Heart right ventricle (tissue), 16 donors: ENCODE data around the gene MCF2L2. TPM values are rescaled to one million over a fixed set of nuclear protein-coding genes. Genes with fewer than 3 reads are reported as not detected.

ENCODE experiments used
- ATAC-seq, 8 donors: fragments of 200-7000 bp; cut with Tn5 transposase; one replicate each; pipeline ENCODE4 v1.9.1; 2020; ENCODE audit warnings: mild to moderate bottlenecking in 8 of 8, moderate library complexity in 8 of 8, moderate number of reproducible peaks in 1 of 8
- DNase-seq, 2 donors: peaks; one replicate each; pipeline ENCODE4 v3.0.0-alpha.2; 2020
- H3K27ac ChIP-seq, 10 donors: fragments of 200-600 bp; sonication (generic) in 2 of 10; one replicate each; pipeline versions ENCODE4 v1.5.0 to v1.8.0; 2020 to 2022; ENCODE audit warnings: mild to moderate bottlenecking in 3 of 10
- H3K27me3 ChIP-seq, 7 donors: fragments of 200-600 bp; one replicate each; pipeline ENCODE4 v1.8.0; 2021 to 2022; ENCODE audit warnings: mild to moderate bottlenecking in 2 of 7
- H3K36me3 ChIP-seq, 9 donors: fragments of 200-600 bp; sonication (generic) in 1 of 9; one replicate each; pipeline versions ENCODE4 v1.5.0 to v1.8.0; 2020 to 2022; ENCODE audit warnings: mild to moderate bottlenecking in 2 of 9
- H3K4me1 ChIP-seq, 9 donors: fragments of 200-600 bp; sonication (generic) in 1 of 9; one replicate each; pipeline versions ENCODE4 v1.5.0 to v1.8.0; 2020 to 2022; ENCODE audit warnings: mild to moderate bottlenecking in 4 of 9
- H3K4me3 ChIP-seq, 10 donors: fragments of 200-600 bp; sonication (generic) in 2 of 10; one replicate each; pipeline versions ENCODE4 v1.5.0 to v1.8.0; 2020 to 2022; ENCODE audit warnings: mild to moderate bottlenecking in 7 of 10, moderate library complexity in 2 of 10
- H3K9me3 ChIP-seq, 11 donors: fragments of 200-600 bp in 10 of 11; sonication (generic) in 2 of 11; one replicate each; pipeline versions ENCODE4 v1.5.0 to v1.8.0; 2013 to 2022; ENCODE audit warnings: mild to moderate bottlenecking in 2 of 11, control low read depth in 1 of 11, moderate library complexity in 1 of 11
- whole genome bisulfite sequencing, 2 donors: extraction: QIAGEN DNeasy Blood & Tissue Kit; methylation state at CpG; one replicate each; pipeline ENCODE4 v1.1.7; 2013; ENCODE audit warnings: inconsistent platforms in 1 of 2; 5-methylcytosine and 5-hydroxymethylcytosine counted together
- intact Hi-C, 10 donors: fragments of 100-400 bp; cut with DNase I; formaldehyde crosslinking; loops; one replicate each; pipeline versions ENCODE4 v1.11.1 to v1.14.2; 2022
- polyA plus RNA-seq, 2 donors: library from polyadenylated mRNA; stranded (reverse); fragments of 200-250 nt; gene quantifications; one replicate each; pipeline ENCODE4 v1.2.3, GENCODE V29; 2013
- total RNA-seq, 10 donors: library from RNA; stranded (reverse); fragmentation: NEBNext Ultra II Directional in 3 of 10; extraction: Animal tissue kit (Norgen Biotek cat#: 25700) in 3 of 10; gene quantifications; one replicate each; pipeline versions ENCODE4 v1.2.1 to v1.2.4, GENCODE V29; 2021 to 2023
- TF ChIP-seq, protein P1 (sequence below), 9 donors: fragments of 200-600 bp; sonication (generic) in 2 of 9; IDR thresholded peaks; one replicate each; pipeline versions ENCODE4 v1.5.0 to v1.8.0; 2021 to 2022; ENCODE audit warnings: antibody characterized with exemption in 9 of 9, mild to moderate bottlenecking in 5 of 9, moderate library complexity in 1 of 9
- donor health status: Arrhythmogenic right ventricular cardiomyopathy.
- donor health status: ischemic (EF 13 %, LVEDD 7.1; RV severe dilation, severe dysfunction).
- donor health status: healthy with polysubstance abuse.
- donor health status: DM: no; HTN: yes; CAD: no.
- donor health status: DM: no; HTN: no; CAD: no.
- donor health status: ischemic (EF 25% LVEDD 6.9; RV normal size, moderate dysfunction).
- donor health status: ischemic (EF 25% LVEDD 5.7; RV mildly dilated, moderate dysfunction).
- donor health status: healthy.
- donor health status: DM: yes; HTN: yes; CAD: no.
- donor health status: Ischemic cardiomyopathy.
- donor health status: ischemic (EF 35%, LVEDD 5.7; RV mildly dilated, moderate dysfunction).
- donor health status: nonischemic (EF 11% LVEDD 7.7; RV severe dilation, severe dysfunction).
- donor health status: DM: yes; HTN: yes; CAD: no.
- donor health status: PGD.
- donor health status: ischemic (EF 29% LVEDD 5.4; RV normal size, mild dysfunction).
- donor health status: nonischemic (EF 23%, LVEDD 6.1; RV moderate dilation, normal function).

The MCF2L2 gene
- total and polyA plus RNA-seq, 12 donors = 0.09 to 1.5 (median 0.40) TPM; not detected in 1

DNA sequence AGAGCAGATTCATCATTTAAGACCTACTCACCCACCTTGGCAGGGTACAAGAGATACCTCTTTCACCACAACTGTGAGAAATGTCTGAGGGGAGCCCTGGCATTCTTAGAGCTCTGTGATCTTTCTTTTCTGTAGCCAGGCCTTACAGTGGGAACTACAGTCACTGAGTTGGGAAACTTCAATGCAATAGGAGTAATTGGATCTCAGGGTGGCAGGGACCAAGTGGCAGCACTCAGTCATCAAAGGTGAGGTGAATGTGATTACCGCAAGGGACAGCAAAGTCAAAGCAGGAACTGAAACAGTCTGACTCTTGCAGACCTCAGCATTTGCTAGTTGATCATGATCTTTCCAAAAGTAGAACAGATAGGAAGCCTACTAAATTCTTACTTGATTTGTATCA is 7.2 kb upstream of the MCF2L2 start:
- H3K4me3 ChIP-seq = no peak overlapping the region
- no peak overlapping the region for H3K27ac ChIP-seq
- TF ChIP-seq, protein P1, sequence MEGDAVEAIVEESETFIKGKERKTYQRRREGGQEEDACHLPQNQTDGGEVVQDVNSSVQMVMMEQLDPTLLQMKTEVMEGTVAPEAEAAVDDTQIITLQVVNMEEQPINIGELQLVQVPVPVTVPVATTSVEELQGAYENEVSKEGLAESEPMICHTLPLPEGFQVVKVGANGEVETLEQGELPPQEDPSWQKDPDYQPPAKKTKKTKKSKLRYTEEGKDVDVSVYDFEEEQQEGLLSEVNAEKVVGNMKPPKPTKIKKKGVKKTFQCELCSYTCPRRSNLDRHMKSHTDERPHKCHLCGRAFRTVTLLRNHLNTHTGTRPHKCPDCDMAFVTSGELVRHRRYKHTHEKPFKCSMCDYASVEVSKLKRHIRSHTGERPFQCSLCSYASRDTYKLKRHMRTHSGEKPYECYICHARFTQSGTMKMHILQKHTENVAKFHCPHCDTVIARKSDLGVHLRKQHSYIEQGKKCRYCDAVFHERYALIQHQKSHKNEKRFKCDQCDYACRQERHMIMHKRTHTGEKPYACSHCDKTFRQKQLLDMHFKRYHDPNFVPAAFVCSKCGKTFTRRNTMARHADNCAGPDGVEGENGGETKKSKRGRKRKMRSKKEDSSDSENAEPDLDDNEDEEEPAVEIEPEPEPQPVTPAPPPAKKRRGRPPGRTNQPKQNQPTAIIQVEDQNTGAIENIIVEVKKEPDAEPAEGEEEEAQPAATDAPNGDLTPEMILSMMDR (IDR thresholded peaks at IDR 0.05) = no peak
- peaks cover 0 to 20% (median 0%) of the 10 kb centered on the region in 7 donors for H3K27me3 ChIP-seq
- H3K9me3 ChIP-seq = peaks cover 0 to 4% (median 0%) of the 10 kb centered on the region in 11 donors
- no peaks in the 10 kb centered on the region for H3K36me3 ChIP-seq
- H3K4me1 ChIP-seq = no peaks in the 10 kb centered on the region
- intact Hi-C loops = no loop called here
- no peak for DNase-seq
- 75 to 85% methylated on average over 1 of the region's 1 CpG for WGBS, 2 donors
- ATAC-seq = no peak

DNA sequence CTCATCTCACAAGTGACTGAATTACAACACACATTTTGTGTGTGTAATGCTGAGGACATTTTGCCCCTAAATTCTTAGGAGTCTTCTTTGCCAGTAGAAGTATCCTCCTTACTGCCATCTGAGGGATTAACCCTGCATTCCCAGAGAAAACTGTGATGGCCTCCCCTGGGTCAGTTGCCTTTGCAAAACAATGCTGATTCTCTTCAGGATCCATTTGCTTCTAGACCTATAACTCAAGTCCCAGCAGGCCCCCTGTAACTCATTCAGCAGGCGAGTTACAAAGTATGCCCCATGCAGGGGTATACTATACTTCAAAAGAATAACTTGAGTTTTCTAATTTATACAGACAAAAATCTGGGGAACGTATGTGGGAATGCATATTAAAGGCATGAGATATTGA is 6.6 kb upstream of the MCF2L2 start:
- ATAC-seq = no peak
- TF ChIP-seq, protein P1 (IDR thresholded peaks at IDR 0.05) = no peak
- H3K27me3 ChIP-seq = peaks cover 0 to 20% (median 0%) of the 10 kb centered on the region in 7 donors
- intact Hi-C loops = no loop called here
- no peak for DNase-seq
- no peaks in the 10 kb centered on the region for H3K36me3 ChIP-seq
- H3K27ac ChIP-seq = no peak overlapping the region
- 89 to 91% methylated on average over 2 of the region's 2 CpGs for WGBS, 2 donors
- peaks cover 0 to 4% (median 0%) of the 10 kb centered on the region in 11 donors for H3K9me3 ChIP-seq
- no peaks in the 10 kb centered on the region for H3K4me1 ChIP-seq
- no peak overlapping the region for H3K4me3 ChIP-seq

DNA sequence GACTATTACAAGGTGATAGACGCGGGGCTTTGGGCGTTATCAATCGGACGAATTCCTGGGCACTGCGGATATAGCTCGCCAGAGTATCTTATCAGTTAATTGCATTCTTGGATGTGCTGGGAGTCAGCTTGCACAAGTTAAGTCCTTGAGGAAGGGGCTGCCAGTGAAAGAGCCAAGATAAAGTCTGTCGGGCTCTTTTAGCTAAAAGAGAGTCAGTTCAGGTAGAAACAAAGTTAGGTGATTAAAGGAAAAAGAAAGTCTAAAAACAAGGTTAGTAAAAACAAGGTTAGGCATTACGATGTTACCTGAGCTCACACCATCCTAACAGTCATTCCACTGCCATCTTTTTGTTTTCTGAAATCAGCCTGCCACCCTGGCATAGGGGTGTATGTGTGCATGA is 6.1 kb upstream of the MCF2L2 start:
- no peak overlapping the region for H3K4me3 ChIP-seq
- intact Hi-C loops = no loop called here

DNA sequence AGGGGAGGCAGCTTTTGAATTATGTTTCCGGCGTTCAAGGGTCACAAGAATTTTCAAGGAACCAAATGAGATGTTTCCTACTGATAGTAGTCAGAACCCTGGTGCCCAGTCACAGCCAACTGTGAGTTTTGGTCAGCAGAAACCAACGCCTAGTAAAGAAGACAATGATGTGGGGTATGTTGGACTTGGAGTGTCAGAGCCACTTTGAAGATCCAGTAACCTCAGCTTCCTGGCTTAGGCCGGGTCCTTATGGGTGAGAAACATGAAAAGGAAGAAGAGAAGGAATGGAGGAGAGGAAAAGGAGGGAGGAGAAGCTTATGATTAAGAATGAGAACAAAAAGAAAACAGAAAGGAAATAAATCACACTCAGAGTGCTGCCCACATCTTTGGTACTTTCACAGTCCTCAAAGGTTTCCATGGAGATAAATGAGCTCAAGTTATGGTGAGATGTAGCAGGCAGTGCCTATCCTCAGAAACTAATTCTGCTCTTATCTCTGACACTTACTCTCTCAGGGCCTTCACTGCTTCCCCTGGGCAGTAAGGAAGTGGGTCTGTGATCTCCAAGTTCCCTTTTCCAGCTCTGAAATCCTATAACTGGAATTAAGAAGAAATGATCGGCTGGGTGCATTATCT is 2.0 kb upstream of the MCF2L2 start:
- Histone ChIP-seq H3K4me1 (peaks cover 0 to 21% (median 17%) of the 10 kb centered on the region in 9 donors), H3K4me3 (no peak overlapping the region), H3K27me3 (peaks cover 0 to 57% (median 20%) of the 10 kb centered on the region in 7 donors), H3K27ac (no peak overlapping the region), H3K9me3 (no peaks in the 10 kb centered on the region), H3K36me3 (no peaks in the 10 kb centered on the region)
- WGBS, 2 donors = 66 to 77% methylated on average over 5 of the region's 5 CpGs
- intact Hi-C loops = no loop called here
- DNase-seq (no peak), ATAC-seq (no peak)
- TF ChIP-seq, protein P1 (IDR thresholded peaks at IDR 0.05) = no peak

More for the DNA sequence above, 6.1 kb upstream of the MCF2L2 start:
- H3K4me1 ChIP-seq = no peaks in the 10 kb centered on the region
- H3K36me3 ChIP-seq = no peaks in the 10 kb centered on the region
- WGBS, 2 donors = 10 to 12% methylated on average over 7 to 9 of the region's 9 CpGs
- peaks cover 0 to 21% (median 0%) of the 10 kb centered on the region in 7 donors for H3K27me3 ChIP-seq
- no peak overlapping the region for H3K27ac ChIP-seq
- TF ChIP-seq, protein P1 (IDR thresholded peaks at IDR 0.05) = no peak
- DNase-seq = no peak
- ATAC-seq = no peak
- no peaks in the 10 kb centered on the region for H3K9me3 ChIP-seq
